Vagina (tissue), 1 donor: ENCODE results near the gene SREK1. TPM values are rescaled to one million over a fixed set of nuclear protein-coding genes. Genes with fewer than 3 reads are reported as not detected.

Source experiments
- total RNA-seq: library from RNA; depleted of rRNA; stranded (reverse); fragments of >200 nt; gene quantifications from one replicate; pipeline ENCODE4 v1.2.3, GENCODE V29; 2016

Gene SREK1
- total RNA-seq, 1 donor from 2014 or later: 101 TPM

Other genes starting within 250 kb of the SREK1 start
- gene ERBIN, start 217.7 kb upstream of the SREK1 start, total RNA-seq: 52.3 TPM